ENCODE measurements around the gene EML4. TPM values are rescaled to one million over a fixed set of nuclear protein-coding genes. Genes with fewer than 3 reads are reported as not detected.
"Not testable (repeated sequence)": the region's sequence is repeated elsewhere in the genome, so short reads cannot be mapped to it uniquely, and the experiment has no call there.

EML4 gene
- total RNA-seq, 1 donor from 2014 or later, result 109 TPM

DNA sequence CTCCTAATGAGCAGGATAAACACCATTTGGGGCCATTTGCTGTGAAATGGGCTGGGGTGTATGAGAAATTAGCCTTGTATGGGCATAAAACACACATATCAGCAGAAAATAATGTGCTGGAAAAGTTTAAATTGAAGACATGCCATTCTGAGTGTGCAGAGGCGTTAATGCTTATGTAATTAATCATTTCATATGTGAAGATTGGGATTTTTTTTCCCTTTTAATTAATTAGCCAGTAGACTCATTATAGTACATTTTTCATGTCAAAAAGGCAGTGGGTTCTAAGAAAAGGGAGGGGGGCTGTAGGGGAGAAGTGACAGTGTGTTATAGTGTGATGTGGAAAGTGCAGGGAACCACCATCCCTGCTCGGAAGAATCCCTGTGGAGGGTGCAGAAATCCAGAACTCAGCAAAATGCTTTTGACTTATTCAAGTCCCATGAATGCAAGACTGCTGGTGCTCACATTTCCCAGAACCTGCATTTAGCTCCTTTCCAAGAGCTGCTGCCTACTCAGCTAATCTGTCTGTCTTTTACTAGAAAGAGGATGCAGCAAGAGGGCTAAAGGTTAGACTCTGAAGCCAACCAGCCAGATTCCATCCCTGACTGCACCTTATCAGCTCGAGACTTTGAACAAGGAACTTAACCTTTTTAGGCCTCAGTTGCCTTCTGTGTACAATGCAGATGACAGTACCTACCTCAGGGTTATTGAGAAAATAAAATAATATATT lies 203.5 kb downstream of the EML4 start:
- DNase-seq, result no peak
- intact Hi-C loops (cut with DNase I), result no loop called here
- ATAC-seq, result no peak
- no peak overlapping the region for H3K4me3 ChIP-seq
- no peaks in the 10 kb centered on the region for H3K9me3 ChIP-seq
- H3K4me1 ChIP-seq, result peaks cover 16% of the 10 kb centered on the region
- H3K27me3 ChIP-seq (ENCODE audit: low read depth), result no peaks in the 10 kb centered on the region
- no peaks in the 10 kb centered on the region for H3K36me3 ChIP-seq
- TF ChIP-seq, protein P1, sequence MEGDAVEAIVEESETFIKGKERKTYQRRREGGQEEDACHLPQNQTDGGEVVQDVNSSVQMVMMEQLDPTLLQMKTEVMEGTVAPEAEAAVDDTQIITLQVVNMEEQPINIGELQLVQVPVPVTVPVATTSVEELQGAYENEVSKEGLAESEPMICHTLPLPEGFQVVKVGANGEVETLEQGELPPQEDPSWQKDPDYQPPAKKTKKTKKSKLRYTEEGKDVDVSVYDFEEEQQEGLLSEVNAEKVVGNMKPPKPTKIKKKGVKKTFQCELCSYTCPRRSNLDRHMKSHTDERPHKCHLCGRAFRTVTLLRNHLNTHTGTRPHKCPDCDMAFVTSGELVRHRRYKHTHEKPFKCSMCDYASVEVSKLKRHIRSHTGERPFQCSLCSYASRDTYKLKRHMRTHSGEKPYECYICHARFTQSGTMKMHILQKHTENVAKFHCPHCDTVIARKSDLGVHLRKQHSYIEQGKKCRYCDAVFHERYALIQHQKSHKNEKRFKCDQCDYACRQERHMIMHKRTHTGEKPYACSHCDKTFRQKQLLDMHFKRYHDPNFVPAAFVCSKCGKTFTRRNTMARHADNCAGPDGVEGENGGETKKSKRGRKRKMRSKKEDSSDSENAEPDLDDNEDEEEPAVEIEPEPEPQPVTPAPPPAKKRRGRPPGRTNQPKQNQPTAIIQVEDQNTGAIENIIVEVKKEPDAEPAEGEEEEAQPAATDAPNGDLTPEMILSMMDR (IDR thresholded peaks at IDR 0.05), result no peak
- H3K27ac ChIP-seq, result no peak overlapping the region

DNA sequence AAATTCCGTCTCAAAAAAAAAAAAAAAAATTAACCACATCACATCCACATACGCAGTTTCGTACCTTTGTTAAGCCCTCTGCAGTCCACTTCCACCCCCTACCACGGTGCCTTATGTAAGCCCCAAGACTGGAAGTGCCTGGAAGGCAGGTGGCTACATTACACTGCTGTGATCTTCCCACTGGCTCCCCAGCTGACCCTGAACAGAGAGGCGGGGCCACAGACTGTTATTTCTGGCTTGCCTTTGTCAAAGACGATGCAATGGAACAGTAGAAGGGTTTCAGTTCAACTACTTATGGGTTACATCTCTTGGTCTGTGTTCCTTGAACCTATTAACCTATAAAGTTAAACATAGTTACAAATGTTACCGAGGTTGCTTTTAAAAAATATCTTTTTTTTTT lies 207.6 kb downstream of the EML4 start:
- no peaks in the 10 kb centered on the region for H3K4me1 ChIP-seq
- TF ChIP-seq, protein P1 (IDR thresholded peaks at IDR 0.05), result no peak
- no peak overlapping the region for H3K4me3 ChIP-seq
- H3K9me3 ChIP-seq, result no peaks in the 10 kb centered on the region
- no peak for ATAC-seq
- intact Hi-C loops (cut with DNase I), result no loop called here
- H3K27ac ChIP-seq, result no peak overlapping the region
- no peaks in the 10 kb centered on the region for H3K27me3 ChIP-seq (ENCODE audit: low read depth)
- no peak for DNase-seq
- H3K36me3 ChIP-seq, result no peaks in the 10 kb centered on the region

DNA sequence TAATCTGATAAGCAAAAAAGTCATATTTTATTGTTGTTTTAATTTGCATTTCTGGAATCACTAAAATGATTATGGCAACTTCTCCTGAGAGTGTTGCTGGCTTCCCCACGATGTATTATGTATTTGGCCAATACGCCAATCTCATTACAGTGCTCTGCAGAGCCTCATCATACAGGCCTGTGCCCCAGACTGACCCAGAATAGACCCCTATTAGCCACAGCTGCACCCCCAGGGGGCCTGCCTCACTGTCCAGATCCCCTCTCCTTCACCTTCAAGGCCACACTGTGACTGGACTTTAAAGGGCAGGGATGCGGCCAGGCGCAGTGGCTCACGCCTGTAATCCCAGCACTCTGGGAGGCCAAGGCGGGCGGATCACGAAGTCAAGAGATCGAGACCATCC lies 209.3 kb downstream of the EML4 start:
- TF ChIP-seq, protein P1 (IDR thresholded peaks at IDR 0.05), result no peak
- Histone ChIP-seq H3K9me3 (no peaks in the 10 kb centered on the region), H3K4me1 (no peaks in the 10 kb centered on the region), H3K27me3 (ENCODE audit: low read depth) (no peaks in the 10 kb centered on the region), H3K4me3 (no peak overlapping the region), H3K36me3 (no peaks in the 10 kb centered on the region), H3K27ac (no peak overlapping the region)
- intact Hi-C loops (cut with DNase I), result no loop called here
- DNase-seq (no peak), ATAC-seq (peak in 1 of 2 donors; percentile 30)

DNA sequence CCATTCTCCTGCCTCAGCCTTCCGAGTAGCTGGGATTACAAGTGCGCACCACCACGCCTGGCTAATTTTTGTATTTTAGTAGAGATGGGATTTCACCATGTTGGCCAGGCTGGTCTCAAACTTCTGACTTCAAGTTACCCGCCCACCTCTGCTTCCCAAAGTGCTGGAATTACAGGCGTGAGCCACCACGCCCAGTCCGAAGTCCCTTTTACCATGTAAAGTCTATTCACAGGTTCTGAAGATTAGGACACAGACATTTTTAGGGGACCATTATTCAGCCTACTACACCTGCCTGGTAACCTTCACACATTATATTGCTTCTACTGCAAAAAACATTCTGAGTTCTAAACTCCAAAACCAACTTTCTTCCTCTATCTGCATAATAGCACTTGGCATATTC lies 210.9 kb downstream of the EML4 start:
- H3K36me3 ChIP-seq; intact Hi-C loops (cut with DNase I); DNase-seq; H3K4me3 ChIP-seq; H3K27ac ChIP-seq; H3K27me3 ChIP-seq (ENCODE audit: low read depth); H3K4me1 ChIP-seq; ATAC-seq; H3K9me3 ChIP-seq: not testable (repeated sequence)

DNA sequence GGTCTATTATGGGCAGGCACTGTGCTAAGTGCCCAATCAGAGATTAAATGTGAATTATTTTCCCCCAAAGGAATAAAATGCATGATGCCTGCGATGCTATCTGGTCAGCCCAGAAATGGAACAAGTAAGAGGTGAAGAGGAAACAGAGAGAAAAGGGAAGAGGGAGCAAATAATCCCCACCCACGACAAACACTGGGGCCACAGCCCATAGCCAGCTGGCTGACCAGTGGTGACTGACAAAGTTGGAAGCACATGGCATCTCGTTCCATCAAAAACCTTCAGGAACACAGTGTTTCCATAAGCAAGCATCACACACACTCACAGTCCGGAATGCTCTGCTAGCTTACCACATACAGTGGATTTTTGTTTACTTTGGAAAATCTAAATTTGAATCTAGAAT lies 213.0 kb downstream of the EML4 start:
- H3K27me3 ChIP-seq (ENCODE audit: low read depth), result no peaks in the 10 kb centered on the region
- H3K9me3 ChIP-seq, result no peaks in the 10 kb centered on the region
- ATAC-seq (no peak), DNase-seq (no peak)
- no peak overlapping the region for H3K4me3 ChIP-seq
- intact Hi-C loops (cut with DNase I), result no loop called here
- H3K36me3 ChIP-seq, result no peaks in the 10 kb centered on the region
- no peaks in the 10 kb centered on the region for H3K4me1 ChIP-seq
- no peak overlapping the region for H3K27ac ChIP-seq
- TF ChIP-seq, protein P1 (IDR thresholded peaks at IDR 0.05), result no peak

Other genes with a start within 250 kb of the EML4 start
- 65.8 TPM for gene PKDCC, start 121.3 kb upstream of the EML4 start, total RNA-seq
- gene COX7A2L, start 191.9 kb downstream of the EML4 start, total RNA-seq, result 89.4 TPM